ENCODE results near the gene TSPEAR.

TSPEAR gene

GRCh38 chr21:44741921-44742320, 30.5 kb upstream of the TSPEAR start:
- no peak overlapping the region for H3K4me3 ChIP-seq
- H3K36me3 ChIP-seq: no peaks in the 10 kb centered on the region
- H4K20me1 ChIP-seq: no peaks in the 10 kb centered on the region
- no peak overlapping the region for H3K9ac ChIP-seq
- no peak overlapping the region for H3K4me2 ChIP-seq
- peaks cover 34% of the 10 kb centered on the region for H3K9me3 ChIP-seq
- TF ChIP-seq Cebpa-rat (IDR thresholded peaks at IDR 0.05): no peak
- H3K4me1 ChIP-seq: no peaks in the 10 kb centered on the region; the same call in 1 of the 2 replicates
- H3K27me3 ChIP-seq: no peaks in the 10 kb centered on the region
- no peak overlapping the region for H3K27ac ChIP-seq

DNA sequence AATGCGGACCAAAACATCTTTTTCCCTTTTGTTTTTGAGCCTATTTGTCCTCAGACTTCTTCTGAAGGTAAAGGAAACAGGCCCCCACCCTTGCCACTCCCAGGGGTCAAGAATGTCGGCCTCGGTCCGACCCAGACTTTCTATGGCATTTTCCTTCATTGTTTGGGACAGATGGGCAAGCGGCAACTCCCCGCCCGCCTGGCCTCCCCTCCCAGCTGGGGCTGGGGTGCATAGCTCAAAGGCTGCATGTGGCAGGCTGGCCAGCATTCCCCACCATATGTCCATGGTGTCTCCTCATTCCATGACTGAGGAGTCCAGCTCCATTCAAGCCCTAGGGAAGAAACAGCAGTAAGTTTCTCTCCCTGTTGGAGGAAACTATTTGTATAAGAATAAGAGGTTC, 29.4 kb upstream of the TSPEAR start:
- Histone ChIP-seq H3K9ac (no peak overlapping the region), H4K20me1 (no peaks in the 10 kb centered on the region), H3K4me1 (peaks cover 11% of the 10 kb centered on the region), H3K27me3 (no peaks in the 10 kb centered on the region), H3K9me3 (peaks cover 26% of the 10 kb centered on the region), H3K36me3 (no peaks in the 10 kb centered on the region), H3K27ac (no peak overlapping the region), H3K4me3 (no peak overlapping the region), H3K4me2 (no peak overlapping the region)
- TF ChIP-seq Cebpa-rat (IDR thresholded peaks at IDR 0.05): no peak

DNA sequence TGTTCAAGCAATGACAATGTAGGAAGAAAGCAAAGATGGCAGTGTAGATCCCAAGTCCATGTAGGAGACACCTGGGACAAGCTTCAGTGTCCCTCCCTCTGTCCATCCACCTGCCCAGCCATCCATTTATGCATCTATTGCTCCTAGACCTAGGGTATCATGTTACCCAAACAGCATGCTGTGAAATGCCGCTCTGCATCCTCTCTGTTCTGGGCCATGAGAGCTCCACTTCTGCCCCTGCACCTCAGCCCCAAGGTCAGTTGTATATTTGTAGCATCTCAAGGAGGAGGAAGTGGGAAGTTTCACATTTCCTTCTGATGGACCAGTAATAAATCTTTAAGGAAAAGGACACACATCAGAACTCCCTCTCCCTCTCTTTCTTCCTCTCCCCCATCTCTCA, 27.9 kb upstream of the TSPEAR start:
- H3K9ac ChIP-seq: no peak overlapping the region
- H3K36me3 ChIP-seq: no peaks in the 10 kb centered on the region
- H3K27ac ChIP-seq: no peak overlapping the region
- H3K27me3 ChIP-seq: no peaks in the 10 kb centered on the region
- TF ChIP-seq Cebpa-rat (IDR thresholded peaks at IDR 0.05): no peak
- no peak overlapping the region for H3K4me3 ChIP-seq
- H3K4me1 ChIP-seq: peaks cover 25% of the 10 kb centered on the region
- no peak overlapping the region for H3K4me2 ChIP-seq
- H4K20me1 ChIP-seq: no peaks in the 10 kb centered on the region
- H3K9me3 ChIP-seq: peaks cover 11% of the 10 kb centered on the region

DNA sequence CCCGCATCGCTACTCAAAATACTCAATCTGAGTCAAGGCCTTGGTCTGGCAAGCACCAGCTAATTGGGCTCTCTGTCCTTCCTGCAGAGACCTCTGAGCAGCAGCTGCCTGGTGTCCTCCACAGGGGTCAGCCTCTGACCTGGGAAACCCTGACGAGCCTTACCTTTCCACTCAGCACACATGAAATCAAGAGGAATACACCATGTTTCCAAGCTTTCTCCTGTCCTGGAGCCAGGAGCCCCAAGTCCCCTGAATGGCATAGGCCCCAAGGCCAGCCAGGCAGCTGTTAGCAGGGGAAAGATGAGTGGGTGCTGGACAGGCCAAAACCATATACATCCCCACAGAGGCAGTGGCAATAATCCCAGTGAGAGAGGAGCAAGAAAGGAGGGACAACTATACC, 27.2 kb upstream of the TSPEAR start:
- no peaks in the 10 kb centered on the region for H4K20me1 ChIP-seq
- TF ChIP-seq Cebpa-rat (IDR thresholded peaks at IDR 0.05): no peak
- H3K9me3 ChIP-seq: peaks cover 4% of the 10 kb centered on the region
- H3K36me3 ChIP-seq: no peaks in the 10 kb centered on the region
- H3K27ac ChIP-seq: no peak overlapping the region
- H3K9ac ChIP-seq: no peak overlapping the region
- H3K4me2 ChIP-seq: no peak overlapping the region
- H3K4me1 ChIP-seq: peaks cover 32% of the 10 kb centered on the region
- H3K4me3 ChIP-seq: no peak overlapping the region
- no peaks in the 10 kb centered on the region for H3K27me3 ChIP-seq

DNA sequence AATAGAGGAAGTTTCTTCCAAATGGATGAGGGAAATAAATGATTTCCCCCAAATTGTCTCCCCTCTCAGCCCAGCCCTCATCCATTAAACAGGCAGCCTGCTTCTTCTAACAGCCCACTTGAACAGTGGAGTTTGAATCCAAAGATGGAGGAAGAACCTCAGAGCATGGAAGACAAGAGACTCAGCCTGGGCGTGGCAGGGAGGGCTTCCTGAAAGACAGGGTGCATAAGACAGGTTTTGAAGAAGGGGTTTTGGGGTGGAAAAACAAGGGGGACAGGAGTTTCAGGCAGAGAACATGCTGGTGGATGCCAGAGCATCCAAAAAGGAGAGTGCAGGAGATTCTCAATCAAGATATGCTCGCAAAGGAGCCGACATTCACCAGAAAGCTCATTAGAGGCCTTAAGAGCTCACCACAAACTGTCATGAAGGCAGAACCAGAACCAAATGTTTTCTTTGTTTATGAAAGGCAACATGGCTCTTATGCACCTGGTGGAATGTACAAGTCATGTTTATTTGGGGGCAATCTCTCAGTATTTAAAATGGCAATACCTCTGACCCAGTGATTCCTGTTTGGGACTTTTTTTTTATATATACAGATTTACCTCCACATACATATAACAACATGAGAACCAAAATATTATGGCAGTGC, 26.5 kb upstream of the TSPEAR start:
- peaks cover 40% of the 10 kb centered on the region for H3K4me1 ChIP-seq
- H4K20me1 ChIP-seq: no peaks in the 10 kb centered on the region
- no peaks in the 10 kb centered on the region for H3K27me3 ChIP-seq
- H3K36me3 ChIP-seq: no peaks in the 10 kb centered on the region
- no peak overlapping the region for H3K4me3 ChIP-seq
- no peaks in the 10 kb centered on the region for H3K9me3 ChIP-seq
- no peak overlapping the region for H3K9ac ChIP-seq
- no peak for TF ChIP-seq Cebpa-rat (IDR thresholded peaks at IDR 0.05)
- H3K4me2 ChIP-seq: no peak overlapping the region
- no peak overlapping the region for H3K27ac ChIP-seq

DNA sequence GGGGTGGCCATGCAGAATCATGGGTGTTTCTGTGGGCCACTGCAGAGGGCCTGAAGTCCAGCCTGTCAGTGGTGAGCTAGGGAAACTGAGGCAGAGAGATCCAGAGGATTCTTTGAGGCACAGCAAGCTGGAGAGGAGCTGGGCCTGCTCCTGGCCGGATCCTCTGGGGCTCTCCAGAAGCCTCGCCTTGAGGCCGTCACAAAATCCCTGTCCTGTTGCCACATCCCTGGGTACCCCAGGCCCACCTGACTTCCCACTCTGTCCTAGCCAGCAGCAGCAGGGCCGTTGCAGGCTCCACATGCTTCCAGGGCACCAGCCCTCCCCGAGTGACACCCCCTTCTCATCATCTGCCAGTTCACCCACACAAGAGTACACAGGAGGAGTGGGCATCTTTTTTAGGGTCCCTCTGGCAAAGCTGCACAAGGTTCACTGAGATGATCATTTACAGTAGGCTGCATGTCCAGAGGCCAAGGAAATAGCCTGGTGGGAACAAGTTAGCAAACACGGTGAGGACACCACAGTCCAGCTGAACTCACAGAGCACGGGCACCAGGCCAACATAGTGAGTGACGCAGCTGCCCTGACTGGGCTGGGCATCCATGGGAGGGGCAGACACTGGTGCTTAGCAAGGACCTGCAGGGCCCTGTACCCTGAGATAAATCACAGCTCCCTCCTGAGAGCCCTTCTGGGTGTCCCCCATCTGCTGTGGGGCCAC, 25.1 kb upstream of the TSPEAR start:
- no peaks in the 10 kb centered on the region for H3K36me3 ChIP-seq
- H3K4me1 ChIP-seq: peaks cover 54% of the 10 kb centered on the region
- no peaks in the 10 kb centered on the region for H3K9me3 ChIP-seq
- H3K27me3 ChIP-seq: no peaks in the 10 kb centered on the region
- no peak overlapping the region for H3K27ac ChIP-seq
- H3K4me2 ChIP-seq: peak overlapping the region; percentile 77
- no peak for TF ChIP-seq Cebpa-rat (IDR thresholded peaks at IDR 0.05)
- H4K20me1 ChIP-seq: no peaks in the 10 kb centered on the region
- no peak overlapping the region for H3K9ac ChIP-seq
- no peak overlapping the region for H3K4me3 ChIP-seq

- no peak for TF ChIP-seq Cebpa-rat (IDR thresholded peaks at IDR 0.05)
- Histone ChIP-seq H3K9ac (peak overlapping the region; percentile 15), H4K20me1 (no peaks in the 10 kb centered on the region), H3K27ac (peak overlapping the region; percentile 48), H3K4me1 (peaks cover 59% of the 10 kb centered on the region), H3K4me3 (no peak overlapping the region), H3K36me3 (no peaks in the 10 kb centered on the region), H3K4me2 (peak overlapping the region; percentile 77), H3K27me3 (no peaks in the 10 kb centered on the region), H3K9me3 (no peaks in the 10 kb centered on the region)
Observed at GRCh38 chr21:44735821-44736220, 24.4 kb upstream of the TSPEAR start.

GRCh38 chr21:44734841-44735240, 23.5 kb upstream of the TSPEAR start:
- Histone ChIP-seq H3K36me3 (no peaks in the 10 kb centered on the region), H3K27me3 (no peaks in the 10 kb centered on the region), H3K27ac (peak overlapping the region; percentile 48; the same call in 1 of the 2 replicates), H3K4me2 (peak overlapping the region; percentile 77), H4K20me1 (no peaks in the 10 kb centered on the region), H3K4me1 (peaks cover 63% of the 10 kb centered on the region), H3K9me3 (no peaks in the 10 kb centered on the region), H3K4me3 (no peak overlapping the region), H3K9ac (peak overlapping the region; percentile 15; the same call in 1 of the 2 replicates)
- no peak for TF ChIP-seq Cebpa-rat (IDR thresholded peaks at IDR 0.05)

DNA sequence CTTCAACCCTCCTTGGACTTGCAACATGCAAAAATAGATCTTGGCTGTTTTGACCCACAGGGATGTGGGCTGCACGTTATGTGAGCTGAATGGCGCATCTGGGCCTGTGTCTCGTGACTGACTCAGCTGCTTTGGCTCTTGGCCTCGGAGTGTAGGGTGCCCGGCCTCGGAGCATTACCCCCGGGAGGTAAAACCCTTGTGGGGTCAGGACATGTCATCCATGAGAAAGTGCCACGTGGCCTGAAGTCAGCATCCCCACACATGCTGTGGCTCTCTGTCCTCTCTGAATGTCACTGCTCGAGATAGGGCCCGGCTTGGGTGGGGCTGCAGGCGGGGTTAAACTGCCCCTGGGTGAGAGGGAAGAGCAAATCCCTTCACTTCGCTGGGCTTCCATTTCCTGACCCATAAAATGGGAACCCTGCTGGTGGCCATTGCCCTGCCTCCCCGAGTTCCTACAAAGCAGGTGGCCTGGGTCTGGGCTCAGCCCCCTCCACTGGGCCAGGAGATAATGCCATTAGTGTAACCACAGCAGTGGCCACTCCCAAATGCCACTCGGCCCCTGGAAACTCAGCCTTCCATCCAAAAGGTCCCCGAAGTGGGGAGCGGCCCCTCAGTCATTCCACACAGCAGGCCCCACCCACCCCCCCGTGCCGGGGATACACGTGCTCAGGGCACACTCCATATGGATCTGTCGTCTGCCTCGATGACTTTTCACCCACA, 22.8 kb upstream of the TSPEAR start:
- peaks cover 63% of the 10 kb centered on the region for H3K4me1 ChIP-seq

DNA sequence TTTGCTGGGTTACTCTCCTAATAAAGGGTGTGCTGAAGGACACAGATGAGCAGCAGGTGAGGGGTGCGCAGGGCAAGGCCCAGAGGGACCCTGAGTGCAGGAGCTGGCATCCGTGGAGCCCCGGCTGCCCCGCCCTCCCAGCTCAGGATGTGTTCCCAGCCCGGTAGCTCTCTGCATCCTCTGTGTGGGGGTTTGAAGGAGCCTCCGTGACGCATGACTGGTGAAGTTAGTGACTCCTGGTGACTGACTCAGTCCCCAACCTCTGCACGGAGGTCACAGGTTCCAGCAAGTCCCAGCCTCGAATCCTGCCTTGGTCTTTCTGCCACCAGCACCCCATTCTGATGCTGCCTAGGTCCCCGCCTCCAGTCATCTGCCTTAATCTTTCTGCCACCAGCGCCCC, 21.6 kb upstream of the TSPEAR start:
- Histone ChIP-seq H3K4me3 (no peak overlapping the region), H3K27me3 (no peaks in the 10 kb centered on the region), H3K4me1 (peaks cover 63% of the 10 kb centered on the region), H3K36me3 (no peaks in the 10 kb centered on the region), H3K9me3 (no peaks in the 10 kb centered on the region), H3K4me2 (peak overlapping the region; percentile 88), H4K20me1 (no peaks in the 10 kb centered on the region), H3K27ac (peak overlapping the region; percentile 82; the same call in 1 of the 2 replicates), H3K9ac (peak overlapping the region; percentile 48; the same call in 1 of the 2 replicates)
- no peak for TF ChIP-seq Cebpa-rat (IDR thresholded peaks at IDR 0.05)

More for the DNA sequence above, 22.8 kb upstream of the TSPEAR start:
- no peaks in the 10 kb centered on the region for H3K27me3 ChIP-seq
- H3K4me2 ChIP-seq: peak overlapping the region; percentile 88
- no peak overlapping the region for H3K4me3 ChIP-seq
- no peaks in the 10 kb centered on the region for H3K9me3 ChIP-seq
- no peaks in the 10 kb centered on the region for H4K20me1 ChIP-seq
- no peaks in the 10 kb centered on the region for H3K36me3 ChIP-seq
- no peak for TF ChIP-seq Cebpa-rat (IDR thresholded peaks at IDR 0.05)
- peak overlapping the region; percentile 47; the same call in 1 of the 2 replicates for H3K9ac ChIP-seq
- peak overlapping the region; percentile 82 for H3K27ac ChIP-seq

Data from BLaER1 (cell line).